GM19099 (cell line): ENCODE results near the gene OTUD1.

Experiments
- POLR2A ChIP-seq: IDR thresholded peaks from 3 replicates; pipeline ENCODE4 v1.6.1; 2011; ENCODE audit warnings: low read depth; ENCODE audit not compliant: insufficient read length; ENCODE audit errors: extremely low read depth

The OTUD1 gene

GRCh38 chr10:23438547-23439451 is at the start of gene OTUD1:
Gene OTUD1 (plus strand): TSS chr10:23439075. CDS start chr10:23439458, 383 bp downstream.
- TF ChIP-seq POLR2A, result peak; percentile 76

- TF ChIP-seq POLR2A, result no peak
Observed at GRCh38 chr10:23390809-23391208, 48.1 kb upstream of the OTUD1 start.

GRCh38 chr10:23391821-23392220 is 47.1 kb upstream of the OTUD1 start:
- no peak for TF ChIP-seq POLR2A

GRCh38 chr10:23395017-23395416 is 43.9 kb upstream of the OTUD1 start:
- TF ChIP-seq POLR2A, result no peak

DNA sequence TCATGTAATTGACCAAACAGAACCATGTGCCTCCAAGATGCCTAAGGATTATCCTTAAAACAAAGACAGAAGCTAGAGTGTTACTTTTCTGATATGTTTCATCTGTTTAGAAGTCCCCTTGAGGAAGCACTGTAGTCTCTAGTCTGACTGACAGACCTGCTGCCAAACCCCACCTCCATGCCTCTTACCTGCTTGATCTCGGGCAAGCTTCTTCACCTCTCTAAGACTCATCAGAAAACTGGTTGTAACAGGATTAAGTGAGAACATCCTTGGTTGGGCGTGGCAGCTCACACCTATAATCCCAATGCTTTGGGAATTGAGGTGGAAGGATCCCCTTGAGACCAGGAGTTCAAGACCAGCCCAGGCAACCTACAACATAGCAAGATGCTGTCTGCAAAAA is 42.2 kb upstream of the OTUD1 start:
- no peak for TF ChIP-seq POLR2A

DNA sequence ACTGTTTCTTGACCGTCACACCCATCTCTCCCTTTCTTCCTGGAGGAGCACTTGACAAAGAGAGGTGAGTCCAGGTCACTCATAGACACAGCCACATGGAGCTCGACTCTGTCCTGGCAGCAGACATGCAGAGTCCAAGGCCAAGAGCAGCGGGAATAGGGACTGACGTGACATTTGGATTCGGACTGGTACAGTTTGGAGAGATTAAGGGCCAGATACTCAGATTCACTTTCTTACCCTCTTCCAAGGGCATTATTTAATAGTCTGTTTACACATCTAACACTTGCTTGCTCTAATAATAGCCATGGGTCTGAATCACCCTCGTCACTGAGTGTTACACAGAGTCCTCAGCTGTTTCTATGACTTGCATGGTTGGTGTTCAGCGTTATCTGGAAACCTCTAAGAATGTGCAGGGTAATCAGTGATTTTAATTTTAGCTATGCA is 39.2 kb upstream of the OTUD1 start:
- no peak for TF ChIP-seq POLR2A

DNA sequence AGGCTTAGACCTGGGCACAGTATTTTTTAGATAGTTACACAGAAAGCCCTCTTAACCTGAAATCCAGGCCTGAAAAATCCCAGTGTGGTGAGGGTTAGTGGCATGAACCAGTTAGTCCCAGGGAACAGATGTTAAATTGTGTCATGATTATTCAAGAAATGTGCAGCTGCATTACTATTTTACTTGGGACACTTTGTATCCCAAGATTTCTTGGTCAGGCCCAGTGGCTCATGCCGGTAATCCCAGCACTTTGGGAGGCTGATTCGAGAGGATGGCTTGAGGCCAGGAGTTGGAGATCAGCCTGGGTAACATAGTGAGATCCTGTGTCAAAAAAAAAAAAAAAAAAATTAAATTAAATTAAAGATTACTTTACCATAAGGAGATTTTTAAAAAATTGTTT is 36.0 kb upstream of the OTUD1 start:
- TF ChIP-seq POLR2A, result no peak

DNA sequence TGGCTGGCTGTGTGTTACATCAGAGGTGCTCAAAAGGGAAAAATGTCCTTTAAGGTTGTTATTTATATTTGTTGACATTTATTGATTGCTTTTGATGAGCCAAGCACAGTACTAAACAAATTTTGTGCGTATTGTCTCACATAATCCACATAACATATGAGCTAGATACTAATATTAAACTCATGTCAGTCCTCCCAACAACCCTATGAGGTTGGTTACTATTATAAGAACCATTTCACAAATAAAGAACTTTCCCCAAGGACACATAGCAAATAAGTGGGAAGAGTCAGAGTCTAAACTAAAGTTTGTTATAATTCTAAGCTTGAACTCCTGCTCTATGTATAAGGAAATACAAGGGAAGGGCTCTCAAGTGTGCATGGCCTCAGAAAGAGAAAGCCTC is 35.6 kb upstream of the OTUD1 start:
- TF ChIP-seq POLR2A, result no peak

DNA sequence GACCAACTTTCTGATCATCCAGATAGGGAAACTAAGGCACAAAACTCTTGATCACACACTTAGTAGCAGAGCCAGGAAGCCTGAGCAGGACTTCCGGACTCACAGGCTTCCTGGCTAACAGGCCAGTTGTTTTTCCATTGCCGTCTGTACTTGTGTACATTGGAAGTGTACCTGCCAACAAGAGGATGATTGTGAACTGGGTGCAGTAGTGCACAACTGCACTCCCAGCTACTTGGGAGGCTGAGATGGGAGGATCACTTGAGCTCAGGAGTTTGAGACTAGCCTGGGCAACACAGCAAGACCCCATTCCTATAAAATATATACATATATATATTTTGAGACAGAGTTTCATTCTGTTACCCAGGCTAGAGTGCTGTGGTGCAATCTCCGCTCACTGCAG is 35.2 kb upstream of the OTUD1 start:
- TF ChIP-seq POLR2A, result no peak

DNA sequence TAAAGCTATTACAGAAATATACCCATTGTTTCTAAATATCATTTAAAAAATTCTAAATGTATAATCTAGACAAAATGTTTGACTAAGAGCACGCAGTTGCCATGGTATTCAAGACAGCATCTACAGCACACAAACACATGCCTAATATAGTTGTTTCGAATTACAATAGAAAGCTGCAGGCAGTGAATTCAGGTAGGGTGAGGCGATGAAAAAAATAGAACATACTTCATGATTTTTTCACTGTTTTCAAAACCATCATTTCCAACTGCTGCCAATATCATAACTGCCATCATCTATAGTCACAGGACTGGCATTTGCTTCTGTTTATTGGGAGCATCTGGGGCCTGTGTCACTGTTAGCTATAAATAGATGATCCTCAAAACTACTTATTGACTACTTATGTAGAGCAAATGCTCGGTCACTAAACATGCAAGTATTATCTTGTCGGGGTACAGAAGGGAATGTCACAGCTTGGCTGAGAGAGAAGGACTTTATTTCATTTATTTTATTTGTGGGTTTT is 34.4 kb upstream of the OTUD1 start:
- no peak for TF ChIP-seq POLR2A

GRCh38 chr10:23405540-23405939 is 33.3 kb upstream of the OTUD1 start:
- no peak for TF ChIP-seq POLR2A

- no peak for TF ChIP-seq POLR2A
Observed at GRCh38 chr10:23406409-23406808, 32.5 kb upstream of the OTUD1 start.

GRCh38 chr10:23408330-23408976 is 30.4 kb upstream of the OTUD1 start:
- TF ChIP-seq POLR2A, result no peak

- TF ChIP-seq POLR2A, result no peak
Observed at GRCh38 chr10:23412223-23412622, 26.7 kb upstream of the OTUD1 start.

GRCh38 chr10:23413629-23414089 is 25.2 kb upstream of the OTUD1 start:
- no peak for TF ChIP-seq POLR2A

GRCh38 chr10:23414658-23415057 is 24.2 kb upstream of the OTUD1 start:
- no peak for TF ChIP-seq POLR2A
